IPS-NIHi7 (cell line): ENCODE measurements around the gene ABHD14A.
A peak's percentile ranks its signal among the peaks of the same experiment; 100 is the strongest.

ENCODE experiments used
- DNase-seq: peaks from one replicate; pipeline ENCODE4 v3.0.0; 2012; ENCODE audit warnings: mixed read lengths; ENCODE audit errors: extremely low spot score

ABHD14A gene

DNA sequence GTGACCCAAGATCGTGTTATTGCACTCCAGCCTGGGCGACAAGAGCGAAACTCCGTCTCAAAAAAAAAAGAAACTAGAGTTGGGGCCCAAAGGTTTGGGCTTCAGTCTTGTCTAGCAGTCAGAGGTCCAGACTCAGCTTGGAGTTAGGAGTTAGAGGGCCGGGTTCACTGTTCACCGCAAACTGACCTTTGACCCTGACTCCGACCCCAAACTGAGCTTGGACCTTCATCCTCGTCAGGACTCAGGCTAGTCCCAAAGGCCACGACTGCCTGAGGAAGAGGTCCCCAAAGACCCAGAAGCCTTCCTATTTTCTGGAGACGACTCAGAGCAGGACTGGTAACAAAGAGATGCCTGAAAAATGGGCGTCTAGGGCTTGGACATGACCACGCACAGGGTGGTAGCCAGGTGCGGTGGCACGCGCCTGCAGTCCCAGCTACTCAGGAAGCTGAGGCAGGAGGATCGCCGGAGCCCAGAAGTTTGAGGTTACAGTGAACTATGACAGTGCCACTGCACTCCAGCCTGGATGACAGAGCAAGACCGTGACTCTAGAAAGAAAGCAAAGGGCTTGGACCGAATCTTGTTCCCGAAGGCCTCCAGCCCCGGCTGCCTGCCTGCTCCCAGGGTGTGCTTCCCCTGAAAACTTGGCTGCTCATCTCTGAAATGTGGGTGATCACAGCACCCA is 43.6 kb downstream of the ABHD14A start:
- no peak for DNase-seq

DNA sequence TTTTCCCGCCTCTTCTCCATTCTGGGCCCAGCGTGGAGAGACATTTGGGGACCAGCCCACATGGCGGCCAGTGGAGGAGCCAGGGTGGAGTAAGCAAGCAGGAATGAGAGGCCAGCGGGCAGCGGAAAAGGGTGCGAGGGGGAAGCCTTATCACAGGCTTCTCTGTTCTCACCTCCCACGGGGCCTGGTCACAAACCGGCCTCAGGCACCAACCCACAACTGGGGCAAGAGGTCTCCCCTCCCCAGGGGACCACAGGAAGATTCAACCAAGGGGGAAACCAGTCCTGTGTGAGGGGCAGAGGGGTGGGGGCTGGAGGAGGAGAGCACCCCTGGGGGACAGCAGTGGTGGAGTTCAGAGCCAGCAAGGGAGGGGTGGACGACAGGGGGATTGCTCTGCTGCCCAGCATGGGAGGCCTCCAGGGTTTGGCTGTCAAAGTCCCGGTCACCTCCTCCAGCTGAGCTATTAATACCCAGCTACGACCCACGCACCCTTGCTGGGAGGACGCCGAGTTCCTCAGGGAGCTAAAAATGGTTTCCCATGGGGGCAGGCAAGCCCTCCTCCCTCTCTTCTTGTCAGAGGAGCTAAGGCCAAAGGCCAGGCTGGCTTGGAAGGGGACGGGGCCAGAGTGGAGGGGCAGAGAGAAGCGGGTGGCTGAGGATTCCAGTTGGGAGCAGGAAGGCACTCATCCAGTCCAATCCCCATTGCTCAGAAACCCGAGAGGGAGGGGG is 44.7 kb downstream of the ABHD14A start:
- DNase-seq: no peak

DNA sequence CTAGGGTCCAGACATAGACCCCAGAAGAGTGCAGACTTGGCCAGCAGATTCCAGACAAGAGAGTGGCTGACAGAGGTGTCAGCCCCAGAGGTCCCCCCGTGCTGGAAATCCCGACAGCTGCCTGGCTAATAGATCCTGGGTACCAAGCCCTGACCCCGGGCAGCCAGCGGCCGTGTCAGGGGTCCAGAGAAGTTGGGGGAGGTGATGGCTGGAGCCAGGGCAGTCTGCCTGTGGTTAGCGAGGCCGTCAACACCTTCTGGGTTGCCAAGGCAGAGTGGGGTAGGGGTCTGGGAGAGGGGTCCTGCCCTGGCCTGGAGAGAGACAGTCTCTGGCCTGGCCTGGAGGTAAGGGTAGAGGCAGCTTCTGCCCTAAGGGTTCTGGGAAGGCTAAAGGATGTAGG is 45.9 kb downstream of the ABHD14A start:
- DNase-seq: no peak

DNA sequence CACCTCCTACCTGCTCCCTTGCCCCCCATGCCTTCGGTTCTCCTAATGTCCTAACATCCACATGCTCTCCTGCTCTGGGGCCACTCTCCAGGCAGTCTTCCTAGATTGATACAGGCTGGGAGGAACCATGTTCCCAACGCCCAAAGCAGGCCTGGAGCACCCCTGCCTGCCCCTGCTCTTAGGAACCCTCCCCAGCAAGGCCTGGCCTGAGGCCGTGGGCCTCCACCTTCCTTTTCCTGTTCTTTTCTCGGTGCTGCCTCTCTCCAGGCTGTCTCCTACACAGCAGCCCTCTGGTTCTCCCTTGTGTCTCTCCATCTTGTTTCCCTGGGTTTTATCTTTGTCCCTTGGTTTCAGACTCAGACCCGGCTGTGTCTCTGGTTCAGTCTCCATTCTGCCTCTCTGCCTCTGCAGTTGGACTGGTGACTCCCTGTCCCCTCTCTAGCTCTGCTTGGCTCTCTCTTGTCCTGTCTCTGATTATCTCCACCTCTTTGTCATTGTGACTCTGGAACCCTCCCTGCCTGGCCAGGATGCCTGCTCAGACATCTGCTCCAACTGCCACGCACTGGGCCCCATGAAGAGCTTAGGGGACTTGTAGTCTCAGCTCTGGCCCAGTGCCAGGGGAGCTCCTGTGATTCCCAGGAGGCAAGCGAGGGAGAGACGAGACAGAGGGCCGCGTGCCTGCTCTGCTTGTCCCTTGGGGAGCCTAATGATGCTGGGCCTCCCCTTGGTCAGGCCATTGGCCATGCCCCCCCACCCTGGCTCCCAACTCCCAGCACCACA is 46.8 kb downstream of the ABHD14A start:
- no peak for DNase-seq

DNA sequence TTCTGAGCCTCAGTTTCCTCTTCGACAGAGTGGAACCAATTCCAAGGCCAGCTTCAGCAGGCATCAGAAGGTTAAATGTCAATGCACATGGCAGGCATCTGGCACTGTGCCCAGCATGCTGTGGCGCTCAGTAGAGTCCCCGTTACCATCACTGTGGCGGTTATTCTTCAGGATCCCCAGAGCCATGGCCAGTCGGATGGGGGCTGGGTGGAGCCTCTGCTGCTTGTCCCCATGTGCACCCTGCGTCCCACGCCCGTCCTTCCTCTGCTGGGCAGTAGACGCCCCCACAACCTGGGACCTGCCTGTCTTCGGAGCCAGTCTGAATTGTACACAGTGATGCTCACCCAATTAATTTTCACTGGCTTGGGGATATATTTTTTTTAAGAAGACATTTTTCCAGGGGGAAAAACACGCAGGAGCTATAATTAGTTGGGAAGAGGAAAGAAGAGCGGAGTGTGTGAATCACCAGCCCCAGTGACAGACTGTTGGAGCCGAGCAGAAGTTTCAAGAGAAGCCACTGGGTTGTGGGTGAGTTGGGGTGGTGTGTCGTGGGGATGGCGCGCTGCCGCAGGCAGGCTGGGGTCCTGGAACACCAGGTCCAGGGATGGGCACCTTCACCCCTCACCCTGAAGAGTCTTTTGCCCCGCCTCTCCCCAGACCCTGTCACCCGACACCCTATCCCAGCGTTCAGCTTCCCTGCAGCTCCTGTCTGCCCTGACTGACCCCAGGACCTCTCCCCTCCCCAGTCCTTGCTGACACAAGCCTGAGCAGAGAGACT is 47.6 kb downstream of the ABHD14A start:
- DNase-seq: peak; percentile 66

DNA sequence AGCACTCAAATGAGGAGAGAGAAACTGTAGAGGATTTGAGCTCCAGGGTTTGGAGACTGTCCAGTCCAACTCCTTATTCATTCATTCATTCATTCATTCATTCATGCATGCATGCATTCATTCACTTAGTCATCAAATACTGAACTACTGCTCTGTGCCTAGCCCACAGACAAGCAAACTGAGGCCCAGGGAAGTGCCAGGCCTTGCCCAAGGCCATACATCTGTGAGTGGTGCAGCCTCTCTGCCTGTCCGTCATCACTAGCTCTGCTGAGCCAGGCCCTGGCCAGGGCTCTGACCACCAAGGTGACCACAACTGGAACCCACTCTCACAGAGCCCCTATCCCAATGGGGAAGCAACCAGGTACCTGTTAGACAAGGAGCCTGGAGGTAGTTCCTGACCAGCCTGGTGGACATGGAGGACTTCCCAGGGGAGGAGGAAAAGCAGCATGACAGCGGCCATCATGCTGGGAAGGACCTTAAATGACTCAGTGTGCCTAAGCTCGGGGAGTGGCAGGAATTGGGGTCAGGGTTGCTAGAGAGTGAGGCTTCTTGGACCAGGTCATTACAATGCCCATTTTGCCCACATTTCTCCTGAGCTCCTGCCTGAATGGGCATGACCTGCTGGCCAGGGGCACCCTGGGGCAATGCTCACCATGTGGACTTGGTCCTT is 48.4 kb downstream of the ABHD14A start:
- no peak for DNase-seq

DNA sequence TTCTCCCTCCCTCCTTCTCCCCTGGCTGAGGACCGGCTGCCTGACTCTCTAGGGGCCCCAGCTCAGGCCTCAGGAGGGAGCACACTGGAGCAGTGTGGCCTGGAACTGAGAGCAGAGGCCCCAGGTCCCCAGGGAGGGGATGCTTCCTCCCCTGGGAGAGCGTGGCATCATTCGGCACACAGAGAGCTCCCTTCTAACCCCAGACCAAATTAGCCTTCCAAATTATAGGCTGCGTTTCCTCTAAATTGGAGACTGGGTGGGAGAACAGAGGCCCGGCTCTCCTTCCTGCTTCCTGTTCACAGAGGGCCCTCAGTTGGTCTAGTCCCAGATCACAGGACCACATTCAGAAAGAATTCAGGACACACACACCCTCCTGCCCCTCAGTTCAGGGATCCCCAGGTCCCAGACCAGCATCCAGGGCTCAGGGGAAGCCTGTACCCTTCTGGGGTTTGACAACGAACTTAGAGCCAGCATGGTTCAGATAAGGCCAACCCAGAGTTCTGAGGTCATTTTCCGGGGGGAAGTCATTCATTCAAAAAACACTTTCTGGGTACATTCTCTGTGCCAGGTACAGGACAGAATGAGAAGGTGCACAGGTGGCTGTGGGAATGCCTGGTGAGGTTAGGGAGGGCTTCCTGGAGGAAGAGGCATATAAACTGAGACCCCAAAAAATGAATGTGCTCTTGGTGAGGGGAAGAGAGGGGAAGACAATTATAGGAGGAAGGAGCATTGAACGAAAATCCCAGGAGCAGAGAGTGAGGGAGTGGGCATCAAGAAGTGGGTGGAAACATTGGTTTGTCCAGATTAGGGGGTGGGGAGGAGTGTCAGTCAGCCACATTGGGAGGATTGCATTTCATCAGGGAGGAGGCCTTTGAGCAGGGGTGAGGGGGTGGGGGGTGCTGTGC is 49.2 kb downstream of the ABHD14A start:
- no peak for DNase-seq

DNA sequence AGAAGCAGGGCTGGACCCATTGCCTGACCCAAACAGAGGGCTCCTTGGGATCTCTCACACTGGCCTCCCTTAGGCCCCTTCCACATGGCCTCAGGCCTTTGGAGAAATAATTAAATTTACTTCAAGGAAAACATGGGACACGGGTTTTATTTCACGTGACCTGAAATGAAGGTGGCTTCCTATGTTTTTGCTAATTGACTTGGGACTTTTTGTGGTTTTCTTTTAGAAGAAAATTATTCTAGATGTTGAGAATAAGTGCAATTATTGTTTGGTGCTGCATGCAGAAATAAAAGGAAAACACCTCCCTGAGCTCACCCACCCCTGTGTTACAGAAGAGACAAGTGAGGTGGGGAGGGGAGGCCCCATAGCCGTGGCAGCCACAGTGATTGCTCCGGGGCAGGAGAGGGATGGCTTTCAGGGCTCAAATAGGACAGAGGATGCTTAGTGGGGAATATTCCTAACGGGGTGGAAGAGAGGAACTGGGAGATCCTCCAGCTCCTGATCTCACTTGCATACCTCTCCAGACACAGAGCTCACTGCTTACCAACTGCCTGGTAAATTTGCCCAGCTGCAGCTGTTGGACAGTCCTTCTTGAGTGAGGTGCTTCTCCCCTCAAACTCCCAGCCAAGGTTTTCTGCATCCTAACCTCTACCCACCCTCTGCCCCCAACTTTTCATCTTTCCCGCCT is 50.0 kb downstream of the ABHD14A start:
- no peak for DNase-seq

DNA sequence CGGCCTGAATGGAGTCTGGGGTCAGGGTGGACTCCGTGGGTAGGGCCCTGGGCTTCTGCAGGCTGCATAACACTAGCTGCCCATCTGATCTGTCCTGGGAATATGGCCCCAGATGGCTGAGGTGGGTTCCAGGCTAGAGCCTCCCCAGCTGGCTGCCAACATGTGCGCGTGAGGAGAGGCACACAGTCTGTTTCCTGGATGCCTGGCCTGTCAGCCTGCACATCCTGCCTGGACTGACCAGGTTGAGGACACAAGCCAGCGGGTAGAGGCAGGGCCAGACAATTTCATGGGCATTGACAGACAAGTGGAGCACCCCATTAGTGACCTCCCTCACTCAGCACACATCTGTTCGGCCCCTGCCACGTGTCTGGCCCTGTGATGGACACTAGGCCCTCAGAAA is 50.6 kb downstream of the ABHD14A start:
- no peak for DNase-seq

DNA sequence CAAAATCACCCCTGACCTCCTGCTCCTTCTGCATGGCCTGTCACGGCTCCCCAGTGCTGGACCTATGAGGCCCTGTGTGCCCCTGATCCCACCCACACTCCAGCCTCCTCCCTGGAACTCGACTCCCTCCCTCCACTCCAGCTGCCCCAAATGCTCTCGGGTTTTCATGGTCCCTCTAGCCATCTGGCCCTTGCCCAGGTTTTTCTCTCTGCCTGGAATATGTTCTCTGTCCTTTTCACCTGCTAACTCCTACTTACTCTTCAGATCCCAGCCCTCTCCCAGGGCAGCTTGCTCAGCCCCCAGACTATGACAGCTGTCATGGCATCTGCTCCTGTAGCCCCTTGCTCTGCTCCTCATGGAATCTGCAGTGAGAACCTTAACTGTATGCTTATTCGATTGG is 51.2 kb downstream of the ABHD14A start:
- no peak for DNase-seq

DNA sequence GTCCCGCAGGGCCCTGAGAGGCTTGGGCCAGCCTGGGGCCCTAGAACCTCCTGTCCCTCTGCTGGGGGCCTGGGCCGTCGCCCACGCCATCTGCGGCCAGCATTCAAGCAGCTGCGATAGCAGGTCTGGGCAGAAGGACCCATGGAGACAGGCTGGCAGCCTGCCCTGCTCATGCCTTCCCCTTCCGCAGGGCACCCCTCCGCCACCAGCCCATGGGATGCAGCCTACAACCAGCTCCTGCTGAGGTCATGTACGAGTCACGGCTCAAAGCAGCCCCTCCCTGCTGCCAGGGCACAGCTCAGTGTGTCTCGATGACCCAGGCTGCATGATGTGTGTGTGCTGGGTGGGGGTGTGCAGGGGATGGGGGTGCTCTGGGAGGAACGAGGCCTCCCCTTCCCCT is 53.7 kb downstream of the ABHD14A start:
- no peak for DNase-seq

DNA sequence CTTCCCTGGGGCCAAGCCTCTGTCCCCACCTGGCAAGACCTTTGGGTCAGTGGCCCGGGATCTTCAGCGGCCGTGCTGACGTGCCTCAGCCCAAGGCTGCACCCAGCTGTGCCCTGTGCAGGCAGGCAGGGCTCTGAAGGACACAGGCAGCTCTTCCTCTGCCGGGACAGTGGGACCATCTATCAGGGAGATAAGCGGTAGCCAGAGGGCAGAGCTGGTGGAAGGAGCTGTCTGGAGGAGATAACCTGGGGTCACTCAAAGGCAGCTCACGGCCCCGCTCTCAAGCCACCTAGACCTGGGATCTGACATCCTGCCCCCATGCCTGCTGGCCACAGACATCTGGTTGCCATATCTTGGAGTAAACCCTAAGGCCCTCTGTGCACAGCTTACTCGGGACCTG is 54.2 kb downstream of the ABHD14A start:
- no peak for DNase-seq

DNA sequence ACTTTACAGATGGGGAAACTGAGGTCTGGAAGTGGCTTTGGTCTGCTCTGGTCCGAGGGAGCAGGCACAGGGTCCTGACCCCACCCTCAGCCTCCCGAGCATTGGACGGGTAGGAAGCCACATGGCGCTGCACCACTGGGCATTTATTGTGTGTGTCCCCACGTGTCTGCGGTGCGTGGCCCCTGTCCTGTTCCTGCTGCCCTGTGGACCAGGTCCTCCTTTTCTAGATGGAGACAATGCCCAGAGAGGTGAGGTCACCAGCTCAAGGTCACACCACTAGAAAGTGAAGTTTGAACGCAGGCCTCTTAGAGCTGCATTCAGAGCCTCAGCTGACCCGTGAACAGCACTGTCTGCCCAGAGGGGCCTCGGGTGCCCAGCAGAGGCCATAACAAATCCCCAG is 54.7 kb downstream of the ABHD14A start:
- no peak for DNase-seq
